DMS53 (cell line): ENCODE measurements around the gene VSIR.

Source experiments
- DNase-seq: peaks from one replicate; lab custom pipeline; 2025; lab: John Stamatoyannopoulos, UW

Gene VSIR

GRCh38 chr10:71782221-71782916, 9.0 kb upstream of the VSIR start:
- DNase-seq: no peak

DNA sequence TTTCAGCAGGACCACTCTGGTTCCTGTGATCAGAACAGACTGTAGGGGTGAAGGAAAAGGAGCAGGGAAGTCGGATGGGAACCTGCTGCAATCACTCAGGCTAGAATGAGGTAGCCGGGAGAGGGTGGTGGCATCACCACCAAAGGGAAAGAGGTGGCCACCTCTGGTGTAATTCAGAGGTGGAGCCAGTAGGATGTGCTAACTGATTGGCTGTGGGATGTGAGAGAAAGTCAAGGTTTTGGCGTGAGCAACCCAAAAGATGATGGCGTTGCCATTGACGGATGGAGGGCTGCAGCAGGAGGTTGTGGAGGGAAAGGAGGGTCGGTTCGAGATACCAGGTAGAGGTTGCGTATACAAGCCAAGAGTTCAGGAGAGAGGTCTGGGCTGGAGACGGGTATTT, 7.4 kb upstream of the VSIR start:
- DNase-seq: no peak

DNA sequence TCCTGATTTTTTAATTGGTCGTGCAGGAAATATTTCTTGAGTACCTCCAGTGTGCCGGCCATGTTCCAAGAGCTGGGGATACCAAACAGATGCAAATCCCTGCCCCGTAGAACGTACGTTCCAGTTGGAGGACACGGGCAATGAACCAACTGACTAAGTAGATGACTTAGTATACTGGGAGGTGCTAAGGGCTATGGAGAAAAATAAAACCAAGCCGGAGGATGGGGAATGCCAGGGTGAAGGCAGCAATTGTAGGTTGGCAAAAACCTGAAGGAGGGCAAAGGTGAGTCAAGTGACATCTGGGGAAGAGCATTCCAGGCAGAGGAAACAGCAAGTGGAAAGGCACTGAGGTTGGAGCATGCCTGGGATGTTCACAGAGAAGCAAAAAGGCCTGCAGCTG, 6.8 kb upstream of the VSIR start:
- no peak for DNase-seq

GRCh38 chr10:71779641-71780040, 6.3 kb upstream of the VSIR start:
- DNase-seq: no peak

DNA sequence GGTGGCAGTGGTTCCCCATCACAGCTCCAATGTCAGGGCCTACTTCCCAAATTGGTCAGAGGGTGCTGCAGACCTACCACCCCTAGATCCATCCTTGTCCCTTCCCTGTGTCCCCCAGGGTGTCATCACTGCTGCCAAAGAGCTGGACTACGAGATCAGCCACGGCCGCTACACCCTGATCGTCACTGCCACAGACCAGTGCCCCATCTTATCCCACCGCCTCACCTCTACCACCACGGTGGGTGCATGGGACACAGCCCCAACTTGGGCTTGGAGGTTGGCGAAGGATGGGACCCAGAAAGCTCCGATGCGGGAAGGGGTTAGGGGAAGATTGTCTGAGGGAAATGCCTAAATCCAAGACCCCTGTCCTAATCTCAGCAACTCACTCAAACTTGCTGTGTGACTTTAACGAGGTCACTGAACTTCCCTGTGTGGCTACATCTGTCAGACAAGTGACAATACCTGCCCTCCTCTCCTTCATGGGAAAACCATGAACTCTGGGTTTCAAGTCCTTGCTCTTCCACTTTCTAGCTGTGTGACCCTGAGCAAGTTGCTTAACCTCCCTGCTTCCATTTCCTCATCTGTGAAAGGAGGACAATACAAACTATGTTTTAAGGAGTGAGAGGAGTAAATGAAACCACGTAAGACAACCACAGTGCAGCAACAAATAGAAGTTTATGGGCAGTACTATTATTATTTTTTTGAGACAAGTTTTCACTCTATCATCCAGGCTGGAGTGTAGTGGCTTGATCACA, 4.9 kb upstream of the VSIR start:
- no peak for DNase-seq

GRCh38 chr10:71777213-71777985, 4.1 kb upstream of the VSIR start:
- no peak for DNase-seq

- no peak for DNase-seq
Observed at GRCh38 chr10:71776481-71776925, 3.2 kb upstream of the VSIR start.

DNA sequence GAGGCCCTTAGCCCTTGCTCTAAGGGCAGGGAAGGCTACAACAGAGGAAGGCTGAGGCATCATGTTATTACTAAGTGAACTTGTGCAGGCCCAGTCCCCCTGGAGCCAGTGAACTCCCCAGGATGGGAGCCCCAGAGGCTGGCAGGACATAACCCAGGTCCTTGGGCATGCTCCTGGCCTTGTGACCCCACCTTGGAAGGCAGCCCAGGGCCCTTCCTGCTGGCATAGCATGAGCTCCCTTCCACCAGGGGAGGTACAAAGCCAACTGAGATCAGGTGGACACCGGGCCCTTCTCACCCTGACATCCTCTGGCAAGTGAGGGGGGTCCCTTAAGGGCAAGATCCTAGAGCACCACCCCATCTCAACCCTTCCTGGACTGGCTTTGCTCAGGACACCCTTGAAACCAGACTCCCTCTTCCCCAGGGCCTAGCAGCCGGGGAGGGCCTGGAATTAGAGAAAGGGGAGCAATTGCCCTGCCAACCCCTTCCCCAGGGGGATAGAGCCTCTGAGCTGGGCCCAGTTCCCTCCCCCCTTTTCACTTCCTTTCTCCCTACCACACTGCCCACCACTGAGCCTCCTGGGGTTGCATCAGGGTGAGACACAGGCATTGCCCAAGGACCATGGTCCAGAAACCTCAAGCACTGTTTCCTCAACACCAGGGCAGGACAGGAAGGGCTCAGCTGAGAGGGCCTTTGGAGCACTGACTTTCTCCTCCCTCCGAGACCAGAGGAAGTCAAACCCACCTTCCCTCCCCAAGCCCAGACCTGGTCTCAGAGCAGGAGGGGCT, 1.8 kb upstream of the VSIR start:
- DNase-seq: no peak

GRCh38 chr10:71772832-71773220, 494 bp downstream of the VSIR start:
- peak; percentile 48 for DNase-seq

DNA sequence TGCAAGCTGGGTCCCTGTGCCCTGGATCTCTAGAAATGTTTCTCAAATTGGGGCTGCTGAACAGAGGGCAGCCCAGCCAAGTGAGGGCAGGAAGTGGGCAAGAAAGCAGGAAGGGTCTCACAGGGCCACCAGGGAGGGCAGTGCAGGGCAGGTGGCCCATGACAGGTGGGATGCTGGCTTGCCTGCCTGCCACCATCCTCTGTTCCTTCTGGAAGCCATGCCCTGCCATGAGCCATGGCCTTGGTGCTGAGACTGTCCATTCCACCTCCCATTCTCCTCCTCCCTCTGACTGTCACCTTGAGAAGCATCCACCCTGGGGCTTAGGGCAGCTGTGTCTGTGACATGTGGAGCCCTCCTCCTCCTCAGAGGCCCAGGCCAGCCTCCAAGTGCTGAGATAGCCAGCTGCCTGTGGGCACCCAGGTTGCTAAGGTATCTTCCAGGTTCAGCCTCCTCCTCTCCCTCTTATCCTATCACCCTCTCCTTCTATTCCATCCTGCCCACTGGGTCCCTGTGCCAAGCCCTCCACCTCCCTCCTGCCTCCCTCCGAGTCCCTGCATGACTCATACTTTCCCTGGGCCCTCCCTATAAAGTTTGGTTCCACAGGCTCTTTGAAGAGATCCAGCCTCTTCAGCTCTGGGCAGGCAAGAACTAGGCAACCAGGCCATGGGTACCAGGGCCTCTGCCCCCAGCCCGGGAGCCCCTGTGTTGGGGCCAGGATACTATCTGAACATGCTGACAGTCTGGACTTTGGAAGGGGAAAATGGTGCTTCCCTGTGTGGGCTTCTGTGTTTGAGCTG, 1.3 kb downstream of the VSIR start:
- peak; percentile 31 for DNase-seq

- DNase-seq: no peak
Observed at GRCh38 chr10:71771204-71771603, 2.1 kb downstream of the VSIR start.

GRCh38 chr10:71770789-71771188, 2.5 kb downstream of the VSIR start:
- no peak for DNase-seq

DNA sequence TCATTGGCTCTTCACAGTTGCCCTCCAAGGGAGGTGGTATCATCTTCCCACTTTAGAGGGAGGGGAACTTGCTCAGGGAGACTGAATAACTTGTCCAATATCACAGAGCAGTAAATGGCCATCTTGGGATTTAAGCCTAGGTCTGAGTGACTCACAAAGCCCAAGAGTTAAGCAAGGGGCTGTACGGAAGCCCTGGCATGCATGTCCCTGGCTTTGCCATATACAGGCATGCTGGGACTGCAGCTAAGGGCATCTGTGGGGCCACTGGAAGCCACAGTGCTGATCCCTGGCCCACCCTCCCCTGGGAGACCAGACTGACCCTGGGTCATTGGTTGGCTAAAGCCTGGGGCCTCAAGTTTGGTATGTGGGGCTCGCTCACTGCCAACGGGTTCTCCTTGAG, 3.1 kb downstream of the VSIR start:
- no peak for DNase-seq

DNA sequence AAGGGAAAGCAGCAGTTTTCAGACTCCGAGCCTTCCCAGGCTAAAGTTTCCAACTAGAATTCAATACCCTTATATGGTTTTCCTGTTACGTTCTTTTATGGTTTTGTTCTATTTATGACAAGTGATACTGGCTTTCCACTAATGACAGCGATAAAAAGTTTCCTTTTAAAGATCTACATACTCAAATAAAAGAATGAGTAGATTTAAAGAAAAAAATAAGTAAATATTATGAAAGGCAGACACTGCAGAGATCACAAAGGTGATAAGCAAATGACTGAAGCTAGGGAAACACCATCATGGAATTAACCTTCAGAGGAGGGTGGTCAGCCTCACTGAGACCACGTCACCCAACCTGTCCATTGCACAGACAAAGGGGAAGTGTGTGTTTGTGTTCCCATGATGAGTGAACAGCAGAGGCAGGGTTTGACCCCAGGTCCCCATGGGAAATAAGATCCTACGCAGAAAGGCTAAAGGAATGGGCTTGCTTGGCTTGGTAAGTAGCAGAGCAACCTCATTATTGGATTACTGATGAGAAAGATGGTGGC, 4.0 kb downstream of the VSIR start:
- no peak for DNase-seq

- no peak for DNase-seq
Observed at GRCh38 chr10:71767420-71768035, 5.8 kb downstream of the VSIR start.

- DNase-seq: no peak
Observed at GRCh38 chr10:71766717-71767419, 6.5 kb downstream of the VSIR start.

DNA sequence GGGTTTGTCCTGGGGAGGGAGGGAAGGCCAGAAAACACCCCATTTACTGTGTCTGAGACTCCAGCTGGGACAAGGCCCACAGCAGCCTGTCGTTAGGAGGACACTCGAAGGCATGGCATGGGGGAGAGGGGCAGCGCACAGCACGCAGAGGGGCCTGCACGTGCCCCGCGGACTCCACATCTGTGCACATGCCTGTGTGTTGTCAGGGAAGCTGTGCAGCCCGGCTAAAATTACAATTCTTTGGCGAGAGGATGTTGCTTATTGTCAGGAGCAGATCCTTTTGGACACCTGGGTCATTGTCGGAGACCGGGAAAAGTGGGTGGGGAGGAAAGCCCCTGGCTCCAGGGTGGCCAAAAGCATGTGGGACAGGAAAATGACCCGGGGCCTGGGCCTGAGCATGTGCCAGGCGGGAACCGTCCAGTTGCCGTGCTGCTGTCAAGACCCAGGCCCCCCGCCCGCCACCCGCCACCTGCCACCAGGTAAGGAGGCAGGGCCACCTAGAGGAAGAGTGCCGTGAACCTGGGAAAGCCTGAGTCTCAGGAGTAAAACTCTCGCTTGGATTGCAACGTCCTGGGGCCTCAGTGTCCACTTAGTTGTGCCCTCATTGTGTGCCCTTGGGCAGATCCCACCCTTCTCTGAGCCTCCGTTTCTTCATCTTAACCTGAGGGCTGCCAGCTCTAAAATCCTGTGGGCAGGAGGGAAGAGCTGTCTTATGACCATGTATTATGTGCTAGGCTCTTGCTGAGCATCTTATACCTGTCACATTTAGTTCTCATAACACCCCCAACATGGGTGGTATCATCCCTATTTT, 7.2 kb downstream of the VSIR start:
- no peak for DNase-seq

DNA sequence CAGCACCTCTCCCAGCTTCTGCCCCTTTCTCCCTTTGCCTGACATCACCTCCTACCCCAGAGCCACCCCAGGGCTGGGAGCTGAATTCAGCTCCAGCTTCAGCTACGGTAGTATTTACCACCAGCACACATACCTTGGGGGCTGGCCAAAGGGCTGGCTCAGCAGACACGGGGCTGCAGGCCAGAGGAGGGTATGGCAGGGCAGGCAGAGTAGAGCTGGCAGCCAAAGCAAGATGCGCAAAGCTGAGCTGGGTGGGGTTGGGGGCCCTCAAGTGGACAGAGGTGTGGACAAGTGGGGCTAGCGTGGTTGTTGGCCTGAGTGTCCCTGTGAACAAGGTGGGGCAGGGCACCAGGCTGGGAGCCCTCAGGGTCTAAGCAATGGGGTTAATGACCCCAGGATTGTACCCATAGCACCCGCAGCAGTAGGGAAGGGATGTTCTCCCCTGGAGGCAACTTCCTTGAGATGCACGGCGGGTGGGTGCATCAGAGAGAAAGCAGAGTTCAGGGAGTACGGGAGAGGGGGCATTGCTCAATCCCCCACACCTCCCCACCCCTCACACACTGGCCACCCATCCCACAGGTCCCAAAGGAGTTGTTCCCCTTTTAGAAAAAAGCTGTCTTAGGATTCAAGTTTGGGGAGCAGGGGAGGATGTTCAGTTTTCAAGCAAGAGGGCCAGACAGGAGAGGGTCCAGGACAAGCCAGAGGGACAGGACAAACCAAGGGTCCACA, 8.0 kb downstream of the VSIR start:
- no peak for DNase-seq
